Loucy (cell line): ENCODE measurements around the gene NIPSNAP2.
A peak's percentile ranks its signal among the peaks of the same experiment; 100 is the strongest.

Experiments used
- H2AFZ ChIP-seq: fragments of 200-600 bp; sonication (generic); 2 replicates; pipeline ENCODE4 v1.6.0; 2016; ENCODE audit warnings: antibody characterized with exemption, mild to moderate bottlenecking, low read length, moderate library complexity
- H3F3A ChIP-seq: fragments of 200-600 bp; 2 replicates; pipeline ENCODE4 v1.6.0; 2016; ENCODE audit warnings: antibody characterized with exemption, low read depth, mild to moderate bottlenecking
- H3K27me3 ChIP-seq: fragments of 200-600 bp; sonication (generic); 2 replicates; pipeline ENCODE4 v1.6.1; 2014; ENCODE audit warnings: low read length, mild to moderate bottlenecking; ENCODE audit not compliant: insufficient read depth, poor library complexity, severe bottlenecking
- H3K36me3 ChIP-seq: fragments of 200-600 bp; sonication (generic); 2 replicates; pipeline ENCODE4 v1.6.1; 2016; ENCODE audit warnings: low read length; ENCODE audit not compliant: insufficient read depth
- H3K4me1 ChIP-seq: fragments of 200-600 bp; sonication (generic); 2 replicates; pipeline ENCODE4 v1.5.1; 2014; ENCODE audit warnings: low read length, mild to moderate bottlenecking; ENCODE audit not compliant: insufficient read depth, poor library complexity, severe bottlenecking
- H3K4me2 ChIP-seq: fragments of 200-600 bp; sonication (generic); 2 replicates; pipeline ENCODE4 v1.6.0; 2014; ENCODE audit warnings: antibody characterized with exemption, low read length, low read depth, mild to moderate bottlenecking; ENCODE audit not compliant: poor library complexity, severe bottlenecking
- H3K4me3 ChIP-seq: fragments of 200-600 bp; sonication (generic); 2 replicates; pipeline ENCODE4 v1.5.1; 2014; ENCODE audit warnings: low read length, mild to moderate bottlenecking, mixed read lengths; ENCODE audit not compliant: poor library complexity, severe bottlenecking
- H3K79me2 ChIP-seq: fragments of 200-600 bp; sonication (generic); 2 replicates; pipeline ENCODE4 v1.6.1; 2014; ENCODE audit warnings: low read length; ENCODE audit not compliant: insufficient read depth
- H3K9ac ChIP-seq: fragments of 200-600 bp; sonication (generic); 2 replicates; pipeline ENCODE4 v1.6.0; 2014; ENCODE audit warnings: mild to moderate bottlenecking, low read depth, low read length, moderate library complexity; ENCODE audit not compliant: poor library complexity, severe bottlenecking
- H3K9me2 ChIP-seq: fragments of 200-600 bp; sonication (generic); replicated peaks from 2 replicates; pipeline ENCODE4 v1.6.1; 2016; ENCODE audit warnings: low read depth, low read length, mixed read lengths
- H3K9me3 ChIP-seq: fragments of 200-600 bp; sonication (generic); 2 replicates; pipeline ENCODE4 v1.6.1; 2014; ENCODE audit warnings: mild to moderate bottlenecking, antibody characterized with exemption, low read length, low read depth; ENCODE audit not compliant: insufficient read depth
- H4K20me1 ChIP-seq: fragments of 200-600 bp; sonication (generic); 2 replicates; pipeline ENCODE4 v1.6.0; 2014; ENCODE audit warnings: antibody characterized with exemption, low read length, mild to moderate bottlenecking; ENCODE audit not compliant: insufficient read depth, poor library complexity, severe bottlenecking
- CTCF ChIP-seq: fragments of 200-600 bp; sonication (generic); conservative IDR thresholded peaks from 2 replicates; pipeline ENCODE4 v1.5.1; 2014; ENCODE audit warnings: mild to moderate bottlenecking, antibody characterized with exemption, low read length
- EZH2phosphoT487 ChIP-seq: fragments of 200-600 bp; IDR thresholded peaks from 2 replicates; pipeline ENCODE4 v1.6.1; 2018; ENCODE audit warnings: antibody characterized with exemption, mild to moderate bottlenecking, moderate library complexity, borderline replicate concordance

NIPSNAP2 gene

GRCh38 chr7:55965100-55965470 is 700 bp downstream of the NIPSNAP2 start:
- TF ChIP-seq CTCF (no peak), EZH2phosphoT487 (no peak)
- Histone ChIP-seq H3K79me2 (peaks cover 49% of the 10 kb centered on the region), H3K9ac (peak overlapping the region; percentile 85), H3K4me1 (peaks cover 26% of the 10 kb centered on the region), H3K4me3 (peak overlapping the region; percentile 84), H3K36me3 (no peaks in the 10 kb centered on the region), H4K20me1 (peaks cover 15% of the 10 kb centered on the region), H3F3A (no peaks in the 10 kb centered on the region), H3K9me2 (no peaks in the 10 kb centered on the region), H3K4me2 (peak overlapping the region; percentile 62), H3K27me3 (no peaks in the 10 kb centered on the region), H2AFZ (peak overlapping the region; percentile 62), H3K9me3 (no peaks in the 10 kb centered on the region)

- H3K4me3 ChIP-seq, result peak overlapping the region; percentile 84
- H3K4me2 ChIP-seq, result peak overlapping the region; percentile 62
Observed at GRCh38 chr7:55965805-55966421, 1.5 kb downstream of the NIPSNAP2 start.

GRCh38 chr7:55966851-55967250 is 2.5 kb downstream of the NIPSNAP2 start:
- Histone ChIP-seq H3K4me2 (peak overlapping the region; percentile 62), H3K9me3 (no peaks in the 10 kb centered on the region), H3K4me1 (peaks cover 38% of the 10 kb centered on the region), H3K36me3 (no peaks in the 10 kb centered on the region), H3K9ac (no peak overlapping the region), H3K79me2 (peaks cover 63% of the 10 kb centered on the region), H3K4me3 (no peak overlapping the region), H3K9me2 (no peaks in the 10 kb centered on the region), H2AFZ (no peak overlapping the region), H3F3A (no peaks in the 10 kb centered on the region), H3K27me3 (no peaks in the 10 kb centered on the region), H4K20me1 (peaks cover 25% of the 10 kb centered on the region)
- no peak for TF ChIP-seq EZH2phosphoT487
- TF ChIP-seq CTCF, result no peak

More at GRCh38 chr7:55965805-55966421, 1.5 kb downstream of the NIPSNAP2 start:
- H3K4me1 ChIP-seq, result peaks cover 32% of the 10 kb centered on the region
- H2AFZ ChIP-seq, result no peak overlapping the region
- H4K20me1 ChIP-seq, result peaks cover 16% of the 10 kb centered on the region
- no peaks in the 10 kb centered on the region for H3F3A ChIP-seq
- no peaks in the 10 kb centered on the region for H3K9me2 ChIP-seq
- peak overlapping the region; percentile 85 for H3K9ac ChIP-seq
- H3K9me3 ChIP-seq, result no peaks in the 10 kb centered on the region
- H3K36me3 ChIP-seq, result no peaks in the 10 kb centered on the region
- peaks cover 55% of the 10 kb centered on the region for H3K79me2 ChIP-seq
- TF ChIP-seq CTCF, result no peak
- no peak for TF ChIP-seq EZH2phosphoT487
- H3K27me3 ChIP-seq, result no peaks in the 10 kb centered on the region
